ENCODE data around the gene CAMTA1.

GRCh38 chr1:7784492-7785071 is 999.3 kb downstream of the CAMTA1 start:
- TF ChIP-seq ZNF8 (CRISPR knock-in tag; IDR thresholded peaks at IDR 0.05) (no peak), RARB (CRISPR knock-in tag; IDR thresholded peaks at IDR 0.05) (no peak), TSHZ2 (CRISPR knock-in tag; IDR thresholded peaks at IDR 0.05) (no peak)
